Fibroblast of skin of back (primary cell): ENCODE measurements around the gene RTN1.

ENCODE experiments used
- DNase-seq: peaks from one replicate; pipeline ENCODE4 v3.0.0-alpha.2; 2013

Gene RTN1

DNA sequence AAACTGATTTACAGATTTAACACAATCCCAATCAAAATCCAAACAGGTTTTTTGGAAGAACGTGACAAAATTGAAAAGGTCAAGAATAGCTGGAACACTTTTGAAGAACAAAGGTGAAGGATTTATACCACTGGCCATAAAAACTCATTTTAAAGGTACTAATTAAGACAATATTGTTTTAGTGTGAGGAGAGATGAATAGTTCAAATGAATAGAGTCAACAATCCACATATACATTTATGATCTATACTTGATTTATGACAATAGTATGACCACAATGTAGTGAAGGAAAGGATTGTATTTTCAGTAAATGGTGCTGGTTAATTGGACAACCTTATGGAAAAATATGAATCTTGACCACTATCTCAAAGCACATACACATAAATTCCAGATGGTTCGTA, 323.3 kb downstream of the RTN1 start:
- DNase-seq, result no peak
